MM.1S (cell line): Measurements from ENCODE around the gene ZNF283.

Experiments
- CTCF ChIP-seq: fragments of 300-600 bp; sonication (generic); IDR thresholded peaks from 2 replicates; pipeline ENCODE4 v1.5.1; 2016; ENCODE audit warnings: antibody characterized with exemption, low read length, mixed read lengths
- EZH2 ChIP-seq: fragments of 300-600 bp; sonication (generic); optimal IDR thresholded peaks from 2 replicates; pipeline ENCODE3; 2017; ENCODE audit warnings: low read depth, mild to moderate bottlenecking, antibody characterized with exemption, low read length, mixed read lengths
- EZH2phosphoT487 ChIP-seq: fragments of 300-600 bp; sonication (generic); IDR thresholded peaks from 2 replicates; pipeline ENCODE4 v1.6.1; 2018; ENCODE audit warnings: antibody characterized with exemption, low read length

- TF ChIP-seq CTCF (no peak), EZH2 (no peak), EZH2phosphoT487 (no peak)
These were observed 20.8 kb downstream of the ZNF283 start for GRCh38 chr19:43847884-43848283.
